HepG2 (cell line): ENCODE results near the gene KHNYN. TPM values are rescaled to one million over a fixed set of nuclear protein-coding genes. Genes with fewer than 3 reads are reported as not detected.
A peak's percentile ranks its signal among the peaks of the same experiment; 100 is the strongest.

Experiments used
- AKAP8 ChIP-seq: sonication (generic); formaldehyde crosslinking; IDR thresholded peaks from 2 replicates; pipeline ENCODE4 v1.5.1; 2020; ENCODE audit warnings: mild to moderate bottlenecking, missing genetic modification reagents
- ATF4 ChIP-seq, 2 experiments: fragments of 450-650 bp in 1 of 2; sonication (generic) in 1 of 2; formaldehyde crosslinking; IDR thresholded peaks; 2 replicates each; pipeline versions ENCODE4 v1.5.0 to v1.8.0; 2020 to 2022; ENCODE audit warnings: mild to moderate bottlenecking in 1 of 2, missing genetic modification reagents in 1 of 2
- BCL3 ChIP-seq: sonication (generic); formaldehyde crosslinking; IDR thresholded peaks from 2 replicates; pipeline ENCODE4 v1.5.1; 2020; ENCODE audit warnings: mild to moderate bottlenecking, missing genetic modification reagents, moderate library complexity
- CEBPG ChIP-seq: IDR thresholded peaks from 2 replicates; pipeline ENCODE4 v1.6.1; 2016
- HNRNPLL ChIP-seq: fragments of 200-400 bp; formaldehyde crosslinking; IDR thresholded peaks from 2 replicates; pipeline ENCODE4 v1.6.1; 2017; ENCODE audit warnings: mild to moderate bottlenecking, low read depth, low read length; ENCODE audit not compliant: poor library complexity, severe bottlenecking
- HNRNPUL1 ChIP-seq: fragments of 200-400 bp; formaldehyde crosslinking; IDR thresholded peaks from 2 replicates; pipeline ENCODE4 v1.6.1; 2017; ENCODE audit warnings: low read depth, mild to moderate bottlenecking, low read length, moderate library complexity
- MATR3 ChIP-seq: sonication (generic); formaldehyde crosslinking; IDR thresholded peaks from 2 replicates; pipeline ENCODE4 v1.4.0; 2020; ENCODE audit warnings: missing genetic modification reagents
- MEF2D ChIP-seq: sonication (generic); formaldehyde crosslinking; IDR thresholded peaks from 2 replicates; pipeline ENCODE4 v1.5.1; 2020; ENCODE audit warnings: mild to moderate bottlenecking, missing genetic modification reagents
- RFX5 ChIP-seq: IDR thresholded peaks from 2 replicates; pipeline ENCODE4 v1.6.1; 2011; ENCODE audit warnings: low read depth, low read length, improper control_type of control experiment
- RNF219 ChIP-seq: sonication (generic); formaldehyde crosslinking; IDR thresholded peaks from 2 replicates; pipeline ENCODE4 v1.5.0; 2020; ENCODE audit warnings: mild to moderate bottlenecking, missing genetic modification reagents
- SIX4 ChIP-seq: sonication (generic); formaldehyde crosslinking; IDR thresholded peaks from 2 replicates; pipeline ENCODE4 v1.4.0; 2020; ENCODE audit warnings: missing genetic modification reagents
- TOPORS ChIP-seq: sonication (generic); formaldehyde crosslinking; IDR thresholded peaks from 2 replicates; pipeline ENCODE4 v1.8.0; 2023; ENCODE audit warnings: mild to moderate bottlenecking, missing genetic modification reagents
- YEATS4 ChIP-seq: sonication (generic); formaldehyde crosslinking; IDR thresholded peaks from 2 replicates; pipeline ENCODE4 v1.4.0; 2020; ENCODE audit warnings: missing genetic modification reagents, borderline replicate concordance
- ZKSCAN1 ChIP-seq: fragments of 150-350 bp; IDR thresholded peaks from 2 replicates; pipeline ENCODE4 v1.6.1; 2014; ENCODE audit warnings: low read length
- ZNF543 ChIP-seq: sonication (generic); formaldehyde crosslinking; IDR thresholded peaks from 2 replicates; pipeline ENCODE4 v1.4.0; 2020; ENCODE audit warnings: mild to moderate bottlenecking, missing genetic modification reagents
- ZNF616 ChIP-seq: sonication (generic); formaldehyde crosslinking; IDR thresholded peaks from 2 replicates; pipeline ENCODE4 v1.5.0; 2020; ENCODE audit warnings: low read depth, mild to moderate bottlenecking, missing genetic modification reagents
- ZNF678 ChIP-seq: sonication (generic); formaldehyde crosslinking; IDR thresholded peaks from 2 replicates; pipeline ENCODE4 v1.4.0; 2020; ENCODE audit warnings: mild to moderate bottlenecking, missing genetic modification reagents
- ZNF839 ChIP-seq: sonication (generic); formaldehyde crosslinking; IDR thresholded peaks from 2 replicates; pipeline ENCODE4 v1.4.0; 2020; ENCODE audit warnings: missing genetic modification reagents, mild to moderate bottlenecking, borderline replicate concordance
- polyA plus RNA-seq, 8 experiments: library from polyadenylated mRNA; depleted of rRNA in 3 of 8; stranded (reverse) in 7 of 8; unstranded in 1 of 8; fragments of >200 nt; fragmentation: Illumina TruSeq in 4 of 8; extraction: Trizol in 4 of 8; gene quantifications; 2 replicates each; pipeline versions ENCODE4 v1.2.1 to v1.2.3, GENCODE V29; 2011 to 2016; ENCODE audit warnings: low read depth in 4 of 8, missing spikeins in 1 of 8, mixed read lengths in 1 of 8; ENCODE audit not compliant: insufficient read depth in 1 of 8
- total RNA-seq, 5 experiments: library from RNA; depleted of rRNA; stranded (reverse); fragments of >200 nt; fragmentation: Illumina TruSeq; extraction: Trizol; gene quantifications; 2 replicates each; pipeline ENCODE4 v1.2.3, GENCODE V29; 2016; ENCODE audit warnings: low read depth in 1 of 5
- TF ChIP-seq, protein P1 (sequence below): sonication (generic); formaldehyde crosslinking; IDR thresholded peaks from 2 replicates; pipeline ENCODE4 v1.5.0; 2020; ENCODE audit warnings: mild to moderate bottlenecking, missing genetic modification reagents, borderline replicate concordance
- TF ChIP-seq, protein P2 (sequence below): sonication (generic); formaldehyde crosslinking; IDR thresholded peaks from 2 replicates; pipeline ENCODE4 v1.5.0; 2020; ENCODE audit warnings: missing genetic modification reagents

Gene KHNYN
- total and polyA plus RNA-seq, 2 of the 13 experiments (the other 11 are each of a cell fraction or from before 2014, with no cell fraction given): 52.8 to 75.7 TPM

- TF ChIP-seq ZNF678 (CRISPR knock-in tag): 0 out of 2 replicates have a peak, but pooled peaks have one; percentile 17
- no peak for TF ChIP-seq ZNF543 (CRISPR knock-in tag)
- TF ChIP-seq, protein P1, sequence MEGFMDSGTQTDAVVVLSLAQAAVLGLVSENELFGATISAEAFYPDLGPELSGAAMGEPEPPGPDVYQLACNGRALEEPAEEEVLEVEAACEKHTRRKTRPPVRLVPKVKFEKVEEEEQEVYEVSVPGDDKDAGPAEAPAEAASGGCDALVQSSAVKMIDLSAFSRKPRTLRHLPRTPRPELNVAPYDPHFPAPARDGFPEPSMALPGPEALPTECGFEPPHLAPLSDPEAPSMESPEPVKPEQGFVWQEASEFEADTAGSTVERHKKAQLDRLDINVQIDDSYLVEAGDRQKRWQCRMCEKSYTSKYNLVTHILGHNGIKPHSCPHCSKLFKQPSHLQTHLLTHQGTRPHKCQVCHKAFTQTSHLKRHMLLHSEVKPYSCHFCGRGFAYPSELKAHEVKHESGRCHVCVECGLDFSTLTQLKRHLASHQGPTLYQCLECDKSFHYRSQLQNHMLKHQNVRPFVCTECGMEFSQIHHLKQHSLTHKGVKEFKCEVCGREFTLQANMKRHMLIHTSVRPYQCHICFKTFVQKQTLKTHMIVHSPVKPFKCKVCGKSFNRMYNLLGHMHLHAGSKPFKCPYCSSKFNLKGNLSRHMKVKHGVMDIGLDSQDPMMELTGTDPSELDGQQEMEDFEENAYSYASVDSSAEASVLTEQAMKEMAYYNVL (CRISPR knock-in tag): peak; percentile 35; the same call in 1 of the 2 replicates
- TF ChIP-seq ATF4 (CRISPR knock-in tag; IDR thresholded peaks at IDR 0.05): no peak
- TF ChIP-seq MATR3 (CRISPR knock-in tag): no peak
- TF ChIP-seq ZKSCAN1: no peak
- TF ChIP-seq, protein P2, sequence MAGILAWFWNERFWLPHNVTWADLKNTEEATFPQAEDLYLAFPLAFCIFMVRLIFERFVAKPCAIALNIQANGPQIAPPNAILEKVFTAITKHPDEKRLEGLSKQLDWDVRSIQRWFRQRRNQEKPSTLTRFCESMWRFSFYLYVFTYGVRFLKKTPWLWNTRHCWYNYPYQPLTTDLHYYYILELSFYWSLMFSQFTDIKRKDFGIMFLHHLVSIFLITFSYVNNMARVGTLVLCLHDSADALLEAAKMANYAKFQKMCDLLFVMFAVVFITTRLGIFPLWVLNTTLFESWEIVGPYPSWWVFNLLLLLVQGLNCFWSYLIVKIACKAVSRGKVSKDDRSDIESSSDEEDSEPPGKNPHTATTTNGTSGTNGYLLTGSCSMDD: no peak
- TF ChIP-seq CEBPG (CRISPR knock-in tag): no peak
- TF ChIP-seq ZNF616 (CRISPR knock-in tag): peak; percentile 18; the same call in 1 of the 2 replicates
- peak; percentile 95; the same call in 1 of the 2 replicates for TF ChIP-seq ZNF839 (CRISPR knock-in tag)
- TF ChIP-seq HNRNPUL1: no peak
- TF ChIP-seq RNF219 (CRISPR knock-in tag): no peak
- no peak for TF ChIP-seq TOPORS (CRISPR knock-in tag)
- no peak for TF ChIP-seq AKAP8
- no peak for TF ChIP-seq SIX4 (CRISPR knock-in tag)
- no peak for TF ChIP-seq RFX5
- 0 out of 2 replicates have a peak, but pooled peaks have one; percentile 25 for TF ChIP-seq MEF2D (CRISPR knock-in tag)
- TF ChIP-seq HNRNPLL: no peak
- TF ChIP-seq YEATS4 (CRISPR knock-in tag): no peak
- TF ChIP-seq BCL3 (CRISPR knock-in tag): peak; percentile 63; the same call in 1 of the 2 replicates
These were observed 30.9 kb upstream of the KHNYN start, which contains the start of gene NYNRIN (continued) for GRCh38 chr14:24398653-24399446.
